Measurements from ENCODE around the gene CCDC43. TPM values are rescaled to one million over a fixed set of nuclear protein-coding genes. Genes with fewer than 3 reads are reported as not detected.
A peak's percentile ranks its signal among the peaks of the same experiment; 100 is the strongest.

The CCDC43 gene
- total and polyA plus RNA-seq, 9 of the 15 experiments (the other 6 are each of a cell fraction or from before 2014, with no cell fraction given) = 11.7 to 42.3 (median 25.9) TPM

DNA sequence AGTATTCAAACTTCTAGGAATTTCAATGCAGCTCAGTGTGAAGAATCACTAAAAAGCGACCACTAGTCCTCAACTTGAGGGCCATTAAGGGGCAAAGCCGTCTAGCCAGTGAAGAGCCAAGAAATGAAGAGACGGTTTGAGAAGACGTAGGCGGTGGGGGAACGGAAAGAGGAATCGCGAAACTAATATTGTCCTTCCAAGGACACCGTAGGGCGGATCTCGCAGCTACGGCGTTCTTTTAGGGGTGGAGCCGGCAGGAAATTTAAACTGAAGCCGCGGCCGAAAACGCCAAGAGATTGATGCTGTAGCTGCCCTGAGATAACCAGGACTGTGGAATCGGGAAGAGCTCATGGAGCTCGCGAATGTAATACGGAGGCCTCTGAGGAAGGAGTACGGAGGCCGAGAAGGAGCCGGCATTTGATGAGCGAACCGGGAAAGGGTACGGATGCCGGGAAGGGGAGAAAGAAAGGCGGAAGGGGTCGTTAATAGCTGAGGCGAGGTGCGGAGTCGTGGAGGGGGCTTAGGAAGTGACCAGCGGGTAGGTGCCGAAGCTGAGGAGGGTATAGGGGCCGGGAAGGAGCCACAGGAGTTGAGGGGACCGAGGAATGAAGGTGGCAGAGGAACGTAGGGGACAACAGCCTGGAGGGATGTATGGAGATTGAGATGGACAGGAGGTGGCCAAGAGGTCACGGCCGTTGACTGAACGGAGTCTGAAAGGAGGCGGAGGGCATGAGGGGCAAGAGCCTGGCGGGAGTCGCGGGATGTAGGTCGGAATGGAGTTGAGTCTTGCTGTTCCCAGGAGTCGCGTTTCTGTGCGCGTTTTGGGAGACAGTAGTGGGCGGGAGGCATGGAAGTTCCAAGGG, 19.1 kb upstream of the CCDC43 start, which contains the start of gene DBF4B (continued):
- TF ChIP-seq, protein P1, sequence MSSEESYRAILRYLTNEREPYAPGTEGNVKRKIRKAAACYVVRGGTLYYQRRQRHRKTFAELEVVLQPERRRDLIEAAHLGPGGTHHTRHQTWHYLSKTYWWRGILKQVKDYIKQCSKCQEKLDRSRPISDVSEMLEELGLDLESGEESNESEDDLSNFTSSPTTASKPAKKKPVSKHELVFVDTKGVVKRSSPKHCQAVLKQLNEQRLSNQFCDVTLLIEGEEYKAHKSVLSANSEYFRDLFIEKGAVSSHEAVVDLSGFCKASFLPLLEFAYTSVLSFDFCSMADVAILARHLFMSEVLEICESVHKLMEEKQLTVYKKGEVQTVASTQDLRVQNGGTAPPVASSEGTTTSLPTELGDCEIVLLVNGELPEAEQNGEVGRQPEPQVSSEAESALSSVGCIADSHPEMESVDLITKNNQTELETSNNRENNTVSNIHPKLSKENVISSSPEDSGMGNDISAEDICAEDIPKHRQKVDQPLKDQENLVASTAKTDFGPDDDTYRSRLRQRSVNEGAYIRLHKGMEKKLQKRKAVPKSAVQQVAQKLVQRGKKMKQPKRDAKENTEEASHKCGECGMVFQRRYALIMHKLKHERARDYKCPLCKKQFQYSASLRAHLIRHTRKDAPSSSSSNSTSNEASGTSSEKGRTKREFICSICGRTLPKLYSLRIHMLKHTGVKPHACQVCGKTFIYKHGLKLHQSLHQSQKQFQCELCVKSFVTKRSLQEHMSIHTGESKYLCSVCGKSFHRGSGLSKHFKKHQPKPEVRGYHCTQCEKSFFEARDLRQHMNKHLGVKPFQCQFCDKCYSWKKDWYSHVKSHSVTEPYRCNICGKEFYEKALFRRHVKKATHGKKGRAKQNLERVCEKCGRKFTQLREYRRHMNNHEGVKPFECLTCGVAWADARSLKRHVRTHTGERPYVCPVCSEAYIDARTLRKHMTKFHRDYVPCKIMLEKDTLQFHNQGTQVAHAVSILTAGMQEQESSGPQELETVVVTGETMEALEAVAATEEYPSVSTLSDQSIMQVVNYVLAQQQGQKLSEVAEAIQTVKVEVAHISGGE (CRISPR knock-in tag; IDR thresholded peaks at IDR 0.05) = peak in 1 of 3 experiments; percentile 62; a peak in 1 of 6 replicates
- TF ChIP-seq MYBL2 (IDR thresholded peaks at IDR 0.05; ENCODE audit: low read depth) = peak; percentile 92
- TF ChIP-seq MYBL2 (CRISPR knock-in tag; IDR thresholded peaks at IDR 0.05; ENCODE audit: borderline replicate concordance) = no peak
- peak; percentile 74 for TF ChIP-seq BCOR (IDR thresholded peaks at IDR 0.05)
- peak; percentile 47; the same call in 1 of the 2 replicates for TF ChIP-seq L3MBTL2 (IDR thresholded peaks at IDR 0.05)
- TF ChIP-seq THRAP3 (IDR thresholded peaks at IDR 0.05; ENCODE audit: borderline replicate concordance) = 0 out of 2 replicates have a peak, but pooled peaks have one; percentile 58
- TF ChIP-seq ZMIZ1 (IDR thresholded peaks at IDR 0.05; ENCODE audit: low read depth in 2 of 2, low read length in 2 of 2) = 0 out of 4 replicates have a peak, but pooled peaks of 1 of the 2 experiments have one; percentile 35
- TF ChIP-seq KDM5B (IDR thresholded peaks at IDR 0.05; ENCODE audit: insufficient replicate concordance, low read depth, low read length) = peak; percentile 86
- TF ChIP-seq ZBTB8A (IDR thresholded peaks at IDR 0.05; ENCODE audit: partially characterized antibody) = peak; percentile 99
- no peak for TF ChIP-seq DMBX1 (CRISPR knock-in tag; IDR thresholded peaks at IDR 0.05; ENCODE audit: borderline replicate concordance)
- no peak for TF ChIP-seq ZNF592 (IDR thresholded peaks at IDR 0.05)
- 0 out of 2 replicates have a peak, but pooled peaks have one; percentile 2 for TF ChIP-seq CBFA2T2 (conservative IDR thresholded peaks at IDR 0.05)
